K562 (cell line): ENCODE data around the gene ENO3. TPM values are rescaled to one million over a fixed set of nuclear protein-coding genes. Genes with fewer than 3 reads are reported as not detected.

Experiments used
- ATAC-seq: fragments of 200-7000 bp; cut with Tn5 transposase; 3 replicates; pipeline ENCODE4 v1.9.1; 2020; ENCODE audit warnings: moderate library complexity
- BruUV-seq: library from RNA; stranded (reverse); fragments of 400-500 nt; replicated peaks from 2 replicates; lab custom pipeline; 2021; lab: Mats Ljungman, UMichigan
- CTCF ChIA-PET: fragments of 300-600 bp; formaldehyde crosslinking; extraction: SDS; loops from one replicate; lab custom pipeline; 2021; ENCODE audit warnings: low intra/inter-chr PET ratio; lab: Yijun Ruan, JAX
- POLR2A ChIA-PET: fragments of 300-600, 350-650 bp; sonication (Branson Sonifier 250); formaldehyde crosslinking; extraction: SDS; loops from one replicate; lab custom pipeline; 2021; ENCODE audit warnings: antibody characterized with exemption, inconsistent platforms; lab: Yijun Ruan, JAX
- DNase-seq, 4 experiments: peaks; one replicate each; pipeline versions ENCODE4 v3.0.0 to v3.0.0-alpha.2; 2011 to 2018; ENCODE audit warnings: low spot score in 3 of 4, mixed read lengths in 3 of 4; ENCODE audit errors: extremely low read depth in 1 of 4
- FAIRE-seq: peaks from 2 replicates; lab custom pipeline; 2011; peaks lifted over from hg19 to GRCh38; lab: Jason Lieb, UNC
- H2AFZ ChIP-seq: 2 replicates; pipeline ENCODE4 v1.6.0; 2011; ENCODE audit warnings: low read depth, low read length, control low read depth, inconsistent platforms
- H3K27ac ChIP-seq: fragments of 200-600 bp; 3 replicates; pipeline ENCODE4 v1.8.0; 2011; ENCODE audit warnings: low read depth, mild to moderate bottlenecking, control low read depth, inconsistent platforms, low read length, moderate library complexity, mixed read lengths; ENCODE audit errors: extremely low read depth
- H3K27me3 ChIP-seq, 2 experiments: fragments of 300-600 bp in 1 of 2; 2 replicates in 1 of 2; 3 replicates in 1 of 2; pipeline versions ENCODE4 v1.6.0 to v1.8.0; 2011; ENCODE audit warnings: inconsistent platforms in 2 of 2, low read length in 2 of 2, mild to moderate bottlenecking in 1 of 2, mixed read lengths in 1 of 2, moderate library complexity in 1 of 2; ENCODE audit not compliant: control insufficient read depth in 2 of 2, insufficient read depth in 2 of 2
- H3K36me3 ChIP-seq: fragments of 300-600 bp; 3 replicates; pipeline ENCODE4 v1.8.0; 2011; ENCODE audit warnings: mild to moderate bottlenecking, low read length, inconsistent platforms; ENCODE audit not compliant: control insufficient read depth, insufficient read depth
- H3K4me1 ChIP-seq, 2 experiments: fragments of 200-600 bp in 1 of 2; replicated peaks in 1 of 2; 2 replicates in 1 of 2; 3 replicates in 1 of 2; pipeline versions ENCODE4 v1.5.1 to v1.8.0; 2011; ENCODE audit warnings: inconsistent platforms in 2 of 2, low read length in 2 of 2, mild to moderate bottlenecking in 1 of 2, mixed read lengths in 1 of 2, moderate library complexity in 1 of 2; ENCODE audit not compliant: control insufficient read depth in 2 of 2, insufficient read depth in 2 of 2
- H3K4me2 ChIP-seq: 2 replicates; pipeline ENCODE4 v1.6.1; 2011; ENCODE audit warnings: low read length, control low read depth, inconsistent platforms, mixed read lengths; ENCODE audit not compliant: insufficient read depth
- H3K4me3 ChIP-seq: fragments of 200-600 bp; sonication (generic), shearing (Covaris generic); 2 replicates; pipeline ENCODE4 v1.5.1; 2016; ENCODE audit warnings: control low read depth, inconsistent platforms
- H3K79me2 ChIP-seq: fragments of 200-600 bp; 3 replicates; pipeline ENCODE4 v1.8.0; 2011; ENCODE audit warnings: low read length, inconsistent platforms; ENCODE audit not compliant: control insufficient read depth, insufficient read depth
- H3K9ac ChIP-seq, 2 experiments: 2 replicates each; pipeline versions ENCODE4 v1.6.0 to v1.6.1; 2011; ENCODE audit warnings: low read depth in 2 of 2, low read length in 2 of 2, control low read depth in 1 of 2, inconsistent platforms in 1 of 2, mild to moderate bottlenecking in 1 of 2, mixed read lengths in 1 of 2; ENCODE audit not compliant: insufficient read depth in 1 of 2
- H3K9me1 ChIP-seq: one replicate; pipeline ENCODE4 v1.6.0; 2011; ENCODE audit warnings: inconsistent platforms, mild to moderate bottlenecking, low read length, moderate library complexity; ENCODE audit not compliant: control insufficient read depth, insufficient read depth
- H3K9me3 ChIP-seq: replicated peaks from 2 replicates; pipeline ENCODE4 v1.5.1; 2011; ENCODE audit warnings: low read depth, low read length, inconsistent platforms; ENCODE audit not compliant: control insufficient read depth, insufficient read depth
- H4K20me1 ChIP-seq: replicated peaks from 2 replicates; pipeline ENCODE4 v1.6.1; 2011; ENCODE audit warnings: low read length, inconsistent platforms, mixed read lengths; ENCODE audit not compliant: control insufficient read depth, insufficient read depth
- POLR3A ChIP-seq: IDR thresholded peaks from 2 replicates; pipeline ENCODE4 v1.6.1; 2011; ENCODE audit warnings: borderline replicate concordance, mild to moderate bottlenecking, moderate library complexity; ENCODE audit not compliant: insufficient read length, insufficient read depth; ENCODE audit errors: extremely low read depth
- SPI1 ChIP-seq: IDR thresholded peaks from 2 replicates; pipeline ENCODE4 v1.6.1; 2011; ENCODE audit warnings: low read depth, low read length, control low read depth, borderline replicate concordance
- SRF ChIP-seq, 2 experiments: fragments of 250-450, 450-650 bp in 1 of 2; sonication (Bioruptor Pico) in 1 of 2; sonication (generic) in 1 of 2; formaldehyde crosslinking; IDR thresholded peaks; 2 replicates each; pipeline versions ENCODE4 v1.5.0 to v1.5.1; 2020 to 2022; ENCODE audit warnings: mild to moderate bottlenecking in 1 of 2, missing genetic modification reagents in 1 of 2
- WHSC1 ChIP-seq: IDR thresholded peaks from one replicate; pipeline ENCODE4 v1.6.1; 2012; ENCODE audit warnings: low read length, control low read depth, inconsistent platforms
- ZFP36 ChIP-seq: fragments of 150-350 bp; IDR thresholded peaks from 2 replicates; pipeline ENCODE4 v1.6.1; 2018; ENCODE audit warnings: low read length, low read depth; ENCODE audit not compliant: partially characterized antibody
- WGBS: fragments of 100-300 bp; shearing (Covaris generic); methylation state at CpG from one replicate; pipeline ENCODE4 v1.1.6; 2016; ENCODE audit warnings: low coverage, mixed read lengths; ENCODE audit not compliant: insufficient coverage; ENCODE audit errors: missing lambda C conversion rate; 5-methylcytosine and 5-hydroxymethylcytosine counted together
- in situ Hi-C: fragments of 300-500 bp; cut with MboI; formaldehyde crosslinking; loops from 4 replicates; pipeline ENCODE4 v1.15.0; 2018; ENCODE audit warnings: inconsistent platforms, mixed read lengths
- intact Hi-C: fragments of 100-400 bp; cut with micrococcal nuclease; formaldehyde crosslinking; loops from 2 replicates; pipeline ENCODE4 v1.14.2; 2022
- polyA plus RNA-seq, 8 experiments: library from polyadenylated mRNA; depleted of rRNA in 4 of 8; stranded (reverse) in 5 of 8; unstranded in 3 of 8; fragments of >200 nt; fragmentation: Nextera tagmentation in 2 of 8; fragmentation: Illumina TruSeq in 1 of 8; extraction: Ambion mirVana in 2 of 8; extraction: Trizol in 1 of 8; gene quantifications; 2 replicates each; pipeline versions ENCODE4 v1.2.1 to v1.2.3, GENCODE V29; 2011 to 2014; ENCODE audit warnings: inconsistent platforms in 1 of 8, missing spikeins in 1 of 8
- total RNA-seq, 7 experiments: library from RNA; depleted of rRNA in 6 of 7; stranded (reverse); fragments of >200 nt in 6 of 7; fragmentation: Illumina TruSeq in 2 of 7; extraction: Trizol in 2 of 7; gene quantifications; 2 replicates each; pipeline versions ENCODE4 v1.2.1 to v1.2.3, GENCODE V29; 2011 to 2021; ENCODE audit warnings: low replicate concordance in 1 of 7

Gene ENO3
- total and polyA plus RNA-seq, 9 of the 15 experiments (the other 6 are each of a cell fraction or from before 2014, with no cell fraction given) = 5.7 to 17.2 (median 9.9) TPM

GRCh38 chr17:4947010-4947410 lies 3.9 kb upstream of the ENO3 start:
- H3K27ac ChIP-seq = peak overlapping the region; percentile 98
- intact Hi-C loops = no loop called here
- peaks cover 32 to 46% of the 10 kb centered on the region in 2 experiments for H3K4me1 ChIP-seq
- peaks cover 81% of the 10 kb centered on the region for H3K79me2 ChIP-seq
- H2AFZ ChIP-seq = no peak overlapping the region
- TF ChIP-seq SPI1 (peak; percentile 46; the same call in 1 of the 2 replicates), SRF (CRISPR knock-in tag; IDR thresholded peaks at IDR 0.05) (peak; percentile 76 to 96; a peak in 3 of 4 replicates), ZFP36 (peak; percentile 15), POLR3A (no peak), WHSC1 (no peak)
- BruUV-seq = no TSS peak
- ChIA-PET POLR2A (interaction anchor here (0.7 to 3.2 kb wide), 3 partner anchors 14 to 24 kb away, joined by 3 to 21 read pairs (median 4); partner anchors contain the start of gene SPAG7), CTCF (no interaction called here)
- DNase-seq (peak in 1 of 4 experiments; percentile 49), FAIRE-seq (no peak), ATAC-seq (no peak)
- H3K4me3 ChIP-seq = peak overlapping the region; percentile 97
- 0% methylated on average over 2 of the region's 7 CpGs for WGBS
- no peaks in the 10 kb centered on the region for H3K27me3 ChIP-seq
- H4K20me1 ChIP-seq = peaks cover 22% of the 10 kb centered on the region
- H3K9me3 ChIP-seq = no peaks in the 10 kb centered on the region
- peak overlapping the region; percentile 82 to 97; a peak in 3 of 4 replicates for H3K9ac ChIP-seq
- H3K9me1 ChIP-seq = no peaks in the 10 kb centered on the region
- in situ Hi-C loops = no loop called here
- peak overlapping the region; percentile 93 for H3K4me2 ChIP-seq
- peaks cover 58% of the 10 kb centered on the region for H3K36me3 ChIP-seq
